ENCODE measurements around the gene CAMK1G.
A peak's percentile ranks its signal among the peaks of the same experiment; 100 is the strongest.

The CAMK1G gene

DNA sequence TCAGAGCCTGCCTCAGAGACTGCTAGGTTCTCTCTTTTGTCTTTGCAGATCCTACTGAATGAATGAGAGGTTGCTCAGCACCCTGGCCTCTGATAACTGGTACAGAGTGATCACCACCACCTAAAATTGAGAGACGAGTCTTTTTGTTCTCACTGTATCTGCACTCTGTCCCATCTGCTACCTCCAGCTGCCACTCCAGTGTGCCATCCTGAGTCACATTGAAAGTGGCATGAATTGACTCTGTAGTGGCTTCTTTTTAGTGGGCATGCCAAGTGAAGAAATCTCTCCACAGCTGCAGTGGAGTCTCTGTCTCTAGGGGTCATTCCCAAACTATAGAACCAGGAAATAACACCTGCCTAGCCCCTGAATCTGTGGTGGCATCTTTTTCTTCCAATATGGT is 14.7 kb downstream of the CAMK1G start:
- TF ChIP-seq, protein P1, sequence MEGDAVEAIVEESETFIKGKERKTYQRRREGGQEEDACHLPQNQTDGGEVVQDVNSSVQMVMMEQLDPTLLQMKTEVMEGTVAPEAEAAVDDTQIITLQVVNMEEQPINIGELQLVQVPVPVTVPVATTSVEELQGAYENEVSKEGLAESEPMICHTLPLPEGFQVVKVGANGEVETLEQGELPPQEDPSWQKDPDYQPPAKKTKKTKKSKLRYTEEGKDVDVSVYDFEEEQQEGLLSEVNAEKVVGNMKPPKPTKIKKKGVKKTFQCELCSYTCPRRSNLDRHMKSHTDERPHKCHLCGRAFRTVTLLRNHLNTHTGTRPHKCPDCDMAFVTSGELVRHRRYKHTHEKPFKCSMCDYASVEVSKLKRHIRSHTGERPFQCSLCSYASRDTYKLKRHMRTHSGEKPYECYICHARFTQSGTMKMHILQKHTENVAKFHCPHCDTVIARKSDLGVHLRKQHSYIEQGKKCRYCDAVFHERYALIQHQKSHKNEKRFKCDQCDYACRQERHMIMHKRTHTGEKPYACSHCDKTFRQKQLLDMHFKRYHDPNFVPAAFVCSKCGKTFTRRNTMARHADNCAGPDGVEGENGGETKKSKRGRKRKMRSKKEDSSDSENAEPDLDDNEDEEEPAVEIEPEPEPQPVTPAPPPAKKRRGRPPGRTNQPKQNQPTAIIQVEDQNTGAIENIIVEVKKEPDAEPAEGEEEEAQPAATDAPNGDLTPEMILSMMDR (IDR thresholded peaks at IDR 0.05) = no peak

DNA sequence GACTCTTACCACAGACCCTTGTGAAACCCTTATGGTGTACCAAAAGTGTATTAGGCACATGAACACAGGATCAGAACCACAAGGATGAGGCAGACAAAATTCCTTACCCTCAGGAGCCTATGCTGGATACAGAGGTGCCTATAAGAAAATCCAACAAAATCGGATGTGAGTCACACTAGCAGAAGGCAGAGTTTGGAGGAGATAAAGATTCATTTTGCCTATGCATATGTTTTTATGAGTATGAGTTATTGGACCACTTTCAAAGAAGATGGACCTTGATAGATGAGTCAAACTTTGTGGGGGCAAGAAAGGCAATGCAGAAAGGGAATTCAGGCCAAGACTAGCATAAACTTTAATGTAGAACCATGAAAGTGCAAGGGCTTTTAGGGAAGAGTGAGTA is 17.0 kb downstream of the CAMK1G start:
- H3K4me1 ChIP-seq (ENCODE audit: control insufficient read depth in 1 of 2, insufficient read depth in 1 of 2, low read depth in 1 of 2, low read length in 1 of 2) = peaks cover 37% of the 10 kb centered on the region in 2 experiments
- peaks cover 60% of the 10 kb centered on the region for H3K27me3 ChIP-seq
- no peak overlapping the region for H3K27ac ChIP-seq
- H3K9me3 ChIP-seq = no peaks in the 10 kb centered on the region
- TF ChIP-seq, protein P1 (IDR thresholded peaks at IDR 0.05) = no peak
- H3K4me3 ChIP-seq (ENCODE audit: low read depth in 1 of 2, low read length in 1 of 2) = no peak overlapping the region
- H3K36me3 ChIP-seq = no peaks in the 10 kb centered on the region

More for the DNA sequence above, 14.7 kb downstream of the CAMK1G start:
- no peaks in the 10 kb centered on the region for H3K36me3 ChIP-seq
- H3K4me1 ChIP-seq (ENCODE audit: control insufficient read depth in 1 of 2, insufficient read depth in 1 of 2, low read depth in 1 of 2, low read length in 1 of 2) = peaks cover 14 to 18% of the 10 kb centered on the region in 2 experiments
- no peak overlapping the region for H3K27ac ChIP-seq
- no peaks in the 10 kb centered on the region for H3K9me3 ChIP-seq
- H3K27me3 ChIP-seq = peaks cover 83% of the 10 kb centered on the region
- no peak overlapping the region for H3K4me3 ChIP-seq (ENCODE audit: low read depth in 1 of 2, low read length in 1 of 2)

DNA sequence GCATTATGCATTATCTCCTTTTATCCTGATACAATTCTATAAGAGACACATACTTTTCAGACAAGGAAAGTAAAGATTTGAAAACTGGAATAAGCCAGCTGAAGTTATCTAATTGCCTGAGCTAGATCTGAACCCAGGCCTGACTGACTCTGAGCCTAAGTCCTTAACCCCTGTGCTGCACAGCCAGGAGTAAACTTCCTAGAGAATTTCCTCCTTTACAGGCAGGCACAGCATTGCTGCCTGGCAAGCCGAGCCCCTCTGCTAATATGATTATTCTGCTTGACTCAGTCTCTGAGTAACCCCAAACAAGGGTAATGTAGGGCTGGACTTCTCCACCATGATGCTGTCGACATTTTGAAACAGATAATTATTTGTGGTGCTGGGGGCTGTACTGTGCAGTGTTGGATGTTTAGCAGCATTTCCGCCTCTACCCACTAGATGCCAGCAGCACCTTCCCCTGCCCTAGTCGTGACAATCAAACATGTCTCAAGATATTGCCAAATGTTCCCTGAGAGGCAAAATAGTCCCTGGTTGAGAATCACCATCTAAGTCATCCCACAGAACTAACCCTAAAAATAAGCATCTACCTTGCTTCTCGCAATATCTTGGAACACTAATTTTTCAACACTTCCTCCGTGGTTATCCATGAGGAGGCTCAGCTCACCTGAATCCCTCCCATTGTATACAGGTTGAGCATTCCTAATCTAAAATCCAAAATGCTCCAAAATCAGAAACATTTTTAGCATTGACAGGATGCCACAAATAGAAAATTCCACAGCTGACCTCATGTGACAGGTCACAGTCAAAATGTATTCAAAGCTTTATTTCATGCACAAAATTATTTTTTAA is 18.5 kb downstream of the CAMK1G start:
- Histone ChIP-seq H3K4me1 (ENCODE audit: control insufficient read depth in 1 of 2, insufficient read depth in 1 of 2, low read depth in 1 of 2, low read length in 1 of 2) (peaks cover 52% of the 10 kb centered on the region in 2 experiments), H3K4me3 (ENCODE audit: low read depth in 1 of 2, low read length in 1 of 2) (no peak overlapping the region), H3K9me3 (no peaks in the 10 kb centered on the region), H3K27ac (no peak overlapping the region), H3K36me3 (no peaks in the 10 kb centered on the region), H3K27me3 (peaks cover 45% of the 10 kb centered on the region)
- TF ChIP-seq, protein P1 (IDR thresholded peaks at IDR 0.05) = peak; percentile 28

DNA sequence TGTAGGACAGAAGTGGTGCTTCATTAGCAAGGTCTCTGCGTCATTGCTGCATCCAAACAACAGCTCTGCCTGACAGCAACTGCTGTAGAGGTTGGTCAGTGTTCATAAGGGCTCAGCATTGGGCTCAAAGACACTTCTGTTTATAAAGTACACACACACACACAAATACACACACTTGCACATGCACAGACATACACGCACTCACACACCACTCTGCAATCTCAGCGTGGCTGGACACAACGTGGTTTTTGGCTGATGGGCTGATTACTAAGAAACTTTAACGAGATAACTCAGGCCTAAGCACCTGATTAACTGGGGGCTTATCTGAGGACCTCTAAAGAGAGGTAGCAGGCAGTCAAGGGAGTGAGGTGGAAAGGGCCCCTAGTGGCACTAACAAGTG is 20.4 kb downstream of the CAMK1G start:
- TF ChIP-seq, protein P1 (IDR thresholded peaks at IDR 0.05) = no peak
- Histone ChIP-seq H3K9me3 (no peaks in the 10 kb centered on the region), H3K4me3 (ENCODE audit: low read depth in 1 of 2, low read length in 1 of 2) (no peak overlapping the region), H3K4me1 (ENCODE audit: control insufficient read depth in 1 of 2, insufficient read depth in 1 of 2, low read depth in 1 of 2, low read length in 1 of 2) (peaks cover 60% of the 10 kb centered on the region in 2 experiments), H3K27me3 (peaks cover 27% of the 10 kb centered on the region), H3K27ac (peak overlapping the region; percentile 76), H3K36me3 (no peaks in the 10 kb centered on the region)

DNA sequence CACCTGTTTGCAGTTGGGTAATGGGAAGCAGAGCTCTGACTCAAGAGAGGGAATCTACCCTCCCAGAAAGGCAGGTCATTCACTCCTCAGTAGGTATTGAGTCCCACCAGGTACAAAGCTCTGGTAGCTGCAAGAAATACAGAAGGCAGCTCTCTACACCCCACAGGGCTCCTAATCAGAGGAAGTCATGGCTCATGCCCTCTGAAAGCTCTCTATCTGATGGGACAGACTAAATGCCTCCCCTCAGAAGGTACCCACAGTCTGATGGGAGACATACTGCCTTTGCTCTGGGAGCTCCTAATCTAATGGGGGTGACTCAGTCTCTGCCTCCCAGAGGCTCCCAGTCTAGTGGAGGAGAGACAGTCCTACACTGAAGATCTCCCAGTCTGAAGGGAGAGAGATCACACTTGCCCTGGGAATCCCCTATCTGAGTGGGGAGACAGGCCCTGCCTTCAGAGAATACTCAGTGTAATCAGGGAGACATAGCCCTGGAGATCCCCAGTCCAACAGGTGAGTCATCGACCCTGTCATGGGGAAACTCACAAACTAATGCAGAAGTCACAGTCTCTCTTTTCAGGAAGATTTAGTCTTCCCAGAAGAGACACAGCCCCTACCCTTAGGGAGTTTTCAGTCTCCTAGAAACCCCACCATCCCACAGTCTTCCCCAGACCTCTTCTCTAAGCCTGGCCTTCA is 23.7 kb downstream of the CAMK1G start:
- Histone ChIP-seq H3K27me3 (no peaks in the 10 kb centered on the region), H3K36me3 (no peaks in the 10 kb centered on the region), H3K4me1 (ENCODE audit: control insufficient read depth in 1 of 2, insufficient read depth in 1 of 2, low read depth in 1 of 2, low read length in 1 of 2) (peaks cover 57 to 60% of the 10 kb centered on the region in 2 experiments), H3K27ac (no peak overlapping the region), H3K9me3 (no peaks in the 10 kb centered on the region), H3K4me3 (ENCODE audit: low read depth in 1 of 2, low read length in 1 of 2) (no peak overlapping the region)
- TF ChIP-seq, protein P1 (IDR thresholded peaks at IDR 0.05) = no peak
